BJ (cell line): ENCODE measurements around the gene ITPK1. TPM values are rescaled to one million over a fixed set of nuclear protein-coding genes. Genes with fewer than 3 reads are reported as not detected.

ENCODE experiments used
- CTCF ChIA-PET: fragments of 350-600 bp; formaldehyde crosslinking; extraction: SDS; loops from one replicate; lab custom pipeline; 2021; ENCODE audit warnings: antibody characterized with exemption, inconsistent platforms; lab: Yijun Ruan, JAX
- POLR2A ChIA-PET: fragments of 300-600 bp; sonication (Branson Sonifier 250); formaldehyde crosslinking; extraction: SDS; loops from one replicate; lab custom pipeline; 2021; ENCODE audit warnings: antibody characterized with exemption; lab: Charles Lee
- DNase-seq: peaks from one replicate; pipeline ENCODE4 v3.0.0-alpha.2; 2011; ENCODE audit warnings: low read depth
- H3K27me3 ChIP-seq: 2 replicates; pipeline ENCODE4 v1.6.0; 2011; ENCODE audit warnings: low read length; ENCODE audit not compliant: control insufficient read depth, insufficient read depth
- H3K36me3 ChIP-seq: 2 replicates; pipeline ENCODE4 v1.5.1; 2011; ENCODE audit warnings: low read length; ENCODE audit not compliant: control insufficient read depth, insufficient read depth
- H3K4me3 ChIP-seq: 2 replicates; pipeline ENCODE4 v1.5.1; 2011; ENCODE audit warnings: low read depth, mild to moderate bottlenecking, control low read depth, low read length
- polyA plus RNA-seq: library from polyadenylated mRNA; depleted of rRNA; stranded (reverse); fragments of >200 nt; gene quantifications from 2 replicates; pipeline ENCODE4 v1.2.3, GENCODE V29; 2011
- TF ChIP-seq, protein P1 (sequence below): IDR thresholded peaks from 2 replicates; pipeline ENCODE4 v1.5.1; 2011; ENCODE audit warnings: low read depth, mild to moderate bottlenecking, control low read depth, inconsistent platforms, low read length, moderate library complexity; ENCODE audit not compliant: insufficient read depth

Gene ITPK1
- polyA plus RNA-seq, 1 experiment, result 49.0 TPM

- ChIA-PET POLR2A (no interaction called here), CTCF (no interaction called here)
- no peak for DNase-seq
- TF ChIP-seq, protein P1, sequence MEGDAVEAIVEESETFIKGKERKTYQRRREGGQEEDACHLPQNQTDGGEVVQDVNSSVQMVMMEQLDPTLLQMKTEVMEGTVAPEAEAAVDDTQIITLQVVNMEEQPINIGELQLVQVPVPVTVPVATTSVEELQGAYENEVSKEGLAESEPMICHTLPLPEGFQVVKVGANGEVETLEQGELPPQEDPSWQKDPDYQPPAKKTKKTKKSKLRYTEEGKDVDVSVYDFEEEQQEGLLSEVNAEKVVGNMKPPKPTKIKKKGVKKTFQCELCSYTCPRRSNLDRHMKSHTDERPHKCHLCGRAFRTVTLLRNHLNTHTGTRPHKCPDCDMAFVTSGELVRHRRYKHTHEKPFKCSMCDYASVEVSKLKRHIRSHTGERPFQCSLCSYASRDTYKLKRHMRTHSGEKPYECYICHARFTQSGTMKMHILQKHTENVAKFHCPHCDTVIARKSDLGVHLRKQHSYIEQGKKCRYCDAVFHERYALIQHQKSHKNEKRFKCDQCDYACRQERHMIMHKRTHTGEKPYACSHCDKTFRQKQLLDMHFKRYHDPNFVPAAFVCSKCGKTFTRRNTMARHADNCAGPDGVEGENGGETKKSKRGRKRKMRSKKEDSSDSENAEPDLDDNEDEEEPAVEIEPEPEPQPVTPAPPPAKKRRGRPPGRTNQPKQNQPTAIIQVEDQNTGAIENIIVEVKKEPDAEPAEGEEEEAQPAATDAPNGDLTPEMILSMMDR, result no peak
- Histone ChIP-seq H3K36me3 (no peaks in the 10 kb centered on the region), H3K27me3 (no peaks in the 10 kb centered on the region), H3K4me3 (no peak overlapping the region)
Measured at GRCh38 chr14:92995620-92996019, 120.1 kb downstream of the ITPK1 start.

DNA sequence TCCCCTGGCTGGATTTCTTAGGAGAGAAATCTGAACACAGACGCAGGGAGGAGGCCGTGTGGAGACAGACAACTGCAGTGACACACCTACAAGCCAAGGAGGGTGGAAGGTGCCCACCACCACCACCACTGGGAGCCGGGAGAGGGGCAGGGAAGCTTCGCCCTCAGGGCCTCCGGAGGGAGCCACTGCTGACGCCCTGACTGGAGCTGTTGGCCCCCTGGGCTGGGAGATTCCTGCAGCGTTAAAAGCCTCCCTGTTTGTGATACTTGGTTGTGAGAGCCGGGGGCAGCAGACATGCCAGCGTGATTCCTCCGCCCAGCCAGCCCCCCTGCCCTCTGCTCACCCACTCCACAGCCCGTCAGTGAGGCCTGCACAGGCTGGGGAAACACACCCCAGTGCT, 120.8 kb downstream of the ITPK1 start:
- DNase-seq, result no peak
- Histone ChIP-seq H3K36me3 (no peaks in the 10 kb centered on the region), H3K4me3 (no peak overlapping the region), H3K27me3 (no peaks in the 10 kb centered on the region)
- ChIA-PET CTCF (no interaction called here), POLR2A (no interaction called here)
- TF ChIP-seq, protein P1, result no peak

DNA sequence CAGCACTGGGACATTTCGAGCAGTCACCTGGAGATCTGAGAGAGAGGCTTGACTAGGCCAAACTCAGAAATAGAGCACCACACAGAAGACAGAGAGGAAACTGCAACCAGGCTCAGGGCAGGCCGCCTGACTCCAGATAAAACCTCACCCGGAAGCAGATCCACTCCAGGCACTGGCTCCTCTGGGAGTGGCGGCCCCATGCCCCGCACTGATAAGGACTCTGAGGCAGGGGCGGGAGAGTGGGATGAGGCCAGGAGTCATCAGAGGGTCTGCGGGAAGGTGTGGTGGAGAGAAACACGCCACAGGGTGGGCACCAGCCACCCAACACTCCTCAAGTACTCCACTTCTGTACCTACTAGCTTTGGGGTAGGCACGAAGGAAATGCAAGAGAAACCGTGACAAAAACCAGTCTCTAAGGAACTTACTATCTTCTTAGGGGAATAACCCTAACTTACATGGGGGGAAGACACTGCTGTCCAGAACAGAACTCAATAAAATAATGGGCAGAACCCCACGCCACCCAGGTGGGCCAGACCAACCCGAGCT, 121.5 kb downstream of the ITPK1 start:
- ChIA-PET POLR2A (no interaction called here), CTCF (interaction anchor here (1.4 to 1.7 kb wide), 2 partner anchors 20 to 42 kb away, joined by 3 to 4 read pairs; no protein-coding TSS in a partner anchor)
- H3K4me3 ChIP-seq, result no peak overlapping the region

DNA sequence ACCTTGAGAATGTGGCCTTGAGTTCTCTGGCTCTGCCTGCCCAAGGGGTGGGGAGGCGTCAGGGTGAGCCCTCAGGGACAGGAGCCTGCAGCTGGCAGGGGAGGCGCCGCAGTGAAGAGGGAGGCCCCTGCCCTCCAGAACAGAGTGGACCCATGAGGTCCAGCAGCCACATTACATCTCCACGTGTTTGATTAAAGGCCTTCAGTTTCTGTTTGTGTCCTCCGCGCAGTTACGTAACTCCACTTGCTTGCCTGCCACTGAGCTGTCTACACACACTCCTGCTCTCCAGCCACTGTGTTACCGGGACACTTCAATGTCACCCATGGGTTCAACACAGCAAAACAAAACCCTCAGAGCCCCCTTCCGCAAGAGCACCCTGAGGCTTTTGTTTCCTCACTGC, 122.4 kb downstream of the ITPK1 start:
- Histone ChIP-seq H3K27me3 (no peaks in the 10 kb centered on the region), H3K4me3 (no peak overlapping the region), H3K36me3 (no peaks in the 10 kb centered on the region)
- ChIA-PET CTCF (interaction anchor here (1.4 to 1.7 kb wide), 2 partner anchors 19 to 41 kb away, joined by 3 to 4 read pairs; no protein-coding TSS in a partner anchor), POLR2A (no interaction called here)
- DNase-seq, result no peak
- TF ChIP-seq, protein P1, result no peak

More for the DNA sequence above, 121.5 kb downstream of the ITPK1 start:
- no peaks in the 10 kb centered on the region for H3K27me3 ChIP-seq
- TF ChIP-seq, protein P1, result no peak
- no peaks in the 10 kb centered on the region for H3K36me3 ChIP-seq
- no peak for DNase-seq

DNA sequence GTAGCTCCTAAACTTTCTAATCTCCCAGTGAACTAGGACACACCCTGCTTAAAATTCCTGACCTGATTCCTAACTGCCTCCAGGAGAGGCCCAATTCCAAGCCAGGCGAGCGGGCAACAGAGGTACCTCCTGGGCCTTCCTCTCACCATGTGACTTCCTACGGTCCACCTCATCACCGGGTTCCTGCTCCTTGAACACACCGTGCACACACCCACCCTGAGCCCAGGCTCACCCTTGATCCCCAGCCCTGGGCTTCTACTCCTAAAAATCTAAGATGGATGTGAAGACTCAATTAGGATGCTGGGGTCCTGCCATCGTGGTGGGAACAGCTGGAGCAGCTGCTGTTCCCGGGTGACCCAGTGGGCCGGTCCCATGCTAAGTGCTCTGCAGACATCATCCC, 124.2 kb downstream of the ITPK1 start:
- Histone ChIP-seq H3K27me3 (no peaks in the 10 kb centered on the region), H3K36me3 (no peaks in the 10 kb centered on the region), H3K4me3 (no peak overlapping the region)
- ChIA-PET POLR2A (no interaction called here), CTCF (interaction anchor here (1.5 kb wide), 1 partner anchor 10 kb away, joined by 3 read pairs; no protein-coding TSS in a partner anchor)
- TF ChIP-seq, protein P1, result no peak
- DNase-seq, result no peak
